K562 (cell line): Measurements from ENCODE around the gene ACOT13. TPM values are rescaled to one million over a fixed set of nuclear protein-coding genes. Genes with fewer than 3 reads are reported as not detected.

ENCODE experiments used
- ARID2 ChIP-seq: fragments of 450-650 bp; IDR thresholded peaks from 2 replicates; pipeline ENCODE4 v1.6.1; 2017; ENCODE audit warnings: antibody characterized with exemption, mild to moderate bottlenecking
- BHLHE40 ChIP-seq: IDR thresholded peaks from 2 replicates; pipeline ENCODE4 v1.6.1; 2011; ENCODE audit warnings: low read length, improper control_type of control experiment
- CBX5 ChIP-seq: IDR thresholded peaks from 2 replicates; pipeline ENCODE4 v1.6.1; 2014; ENCODE audit warnings: low read depth, borderline replicate concordance
- CCAR2 ChIP-seq: fragments of 200-400 bp; formaldehyde crosslinking; IDR thresholded peaks from 2 replicates; pipeline ENCODE4 v1.6.1; 2017; ENCODE audit warnings: mild to moderate bottlenecking, low read depth, low read length
- MCM2 ChIP-seq: fragments of 450-650 bp; IDR thresholded peaks from 2 replicates; pipeline ENCODE4 v1.6.1; 2017; ENCODE audit warnings: low read depth, mild to moderate bottlenecking
- MEF2A ChIP-seq: IDR thresholded peaks from 2 replicates; pipeline ENCODE4 v1.6.1; 2011; ENCODE audit warnings: low read depth, mild to moderate bottlenecking, low read length, moderate library complexity; ENCODE audit not compliant: control insufficient read depth
- NCOA2 ChIP-seq, 2 experiments: fragments of 450-650 bp; IDR thresholded peaks; 2 replicates each; pipeline ENCODE4 v1.6.1; 2018; ENCODE audit warnings: mild to moderate bottlenecking in 2 of 2, moderate library complexity in 1 of 2; ENCODE audit not compliant: partially characterized antibody in 2 of 2
- NELFE ChIP-seq: IDR thresholded peaks from 2 replicates; pipeline ENCODE4 v1.6.1; 2011; ENCODE audit warnings: mild to moderate bottlenecking; ENCODE audit not compliant: insufficient read depth, insufficient read length
- PCBP2 ChIP-seq: fragments of 200-400 bp; formaldehyde crosslinking; IDR thresholded peaks from 2 replicates; pipeline ENCODE4 v1.6.1; 2018; ENCODE audit warnings: low read length, low read depth, mild to moderate bottlenecking, moderate library complexity; ENCODE audit not compliant: poor library complexity, severe bottlenecking
- SMAD4 ChIP-seq: fragments of 250-450 bp; sonication (Bioruptor Pico); conservative IDR thresholded peaks from 2 replicates; pipeline ENCODE4 v1.8.0; 2021; ENCODE audit warnings: inconsistent platforms, mild to moderate bottlenecking, moderate library complexity
- ZNF232 ChIP-seq: sonication (generic); formaldehyde crosslinking; IDR thresholded peaks from 2 replicates; pipeline ENCODE4 v1.8.0; 2022; ENCODE audit warnings: mild to moderate bottlenecking, missing genetic modification reagents
- ZNF324 ChIP-seq: fragments of 250-450 bp; sonication (Bioruptor Pico); IDR thresholded peaks from 2 replicates; pipeline ENCODE4 v1.4.0; 2020; ENCODE audit warnings: mild to moderate bottlenecking
- ZNF41 ChIP-seq: fragments of 250-450 bp; sonication (Bioruptor Pico); conservative IDR thresholded peaks from 2 replicates; pipeline ENCODE4 v1.4.0; 2020; ENCODE audit warnings: mild to moderate bottlenecking
- ZNF561 ChIP-seq: fragments of 450-650 bp; formaldehyde crosslinking; conservative IDR thresholded peaks from 2 replicates; pipeline ENCODE4 v1.4.0; 2020; ENCODE audit warnings: mild to moderate bottlenecking, moderate library complexity
- ZNF717 ChIP-seq: fragments of 250-450 bp; sonication (Bioruptor Pico); IDR thresholded peaks from 2 replicates; pipeline ENCODE4 v1.5.0; 2021
- polyA plus RNA-seq, 8 experiments: library from polyadenylated mRNA; depleted of rRNA in 4 of 8; stranded (reverse) in 5 of 8; unstranded in 3 of 8; fragments of >200 nt; fragmentation: Nextera tagmentation in 2 of 8; fragmentation: Illumina TruSeq in 1 of 8; extraction: Ambion mirVana in 2 of 8; extraction: Trizol in 1 of 8; gene quantifications; 2 replicates each; pipeline versions ENCODE4 v1.2.1 to v1.2.3, GENCODE V29; 2011 to 2014; ENCODE audit warnings: inconsistent platforms in 1 of 8, missing spikeins in 1 of 8
- total RNA-seq, 7 experiments: library from RNA; depleted of rRNA in 6 of 7; stranded (reverse); fragments of >200 nt in 6 of 7; fragmentation: Illumina TruSeq in 2 of 7; extraction: Trizol in 2 of 7; gene quantifications; 2 replicates each; pipeline versions ENCODE4 v1.2.1 to v1.2.3, GENCODE V29; 2011 to 2021; ENCODE audit warnings: low replicate concordance in 1 of 7
- TF ChIP-seq, protein P1 (sequence below): fragments of 250-450 bp; sonication (Bioruptor Pico); IDR thresholded peaks from 2 replicates; pipeline ENCODE4 v1.4.0; 2020
- TF ChIP-seq, protein P2 (sequence below): fragments of 450-650 bp; formaldehyde crosslinking; IDR thresholded peaks from 2 replicates; pipeline ENCODE4 v1.4.0; 2020; ENCODE audit warnings: mild to moderate bottlenecking, moderate library complexity
- TF ChIP-seq, protein P3 (sequence below): fragments of 200-800 bp; sonication (Bioruptor generic); IDR thresholded peaks from 2 replicates; pipeline ENCODE4 v1.6.1; 2017; ENCODE audit warnings: missing genetic modification characterization, missing compliant biosample characterization
- TF ChIP-seq, protein P4 (sequence below): fragments of 250-450 bp; sonication (Bioruptor Pico); IDR thresholded peaks from 2 replicates; pipeline ENCODE4 v1.5.0; 2020; ENCODE audit warnings: mild to moderate bottlenecking, borderline replicate concordance

Gene ACOT13
- total and polyA plus RNA-seq, 9 of the 15 experiments (the other 6 are each of a cell fraction or from before 2014, with no cell fraction given) = 14.1 to 129 (median 65.7) TPM

DNA sequence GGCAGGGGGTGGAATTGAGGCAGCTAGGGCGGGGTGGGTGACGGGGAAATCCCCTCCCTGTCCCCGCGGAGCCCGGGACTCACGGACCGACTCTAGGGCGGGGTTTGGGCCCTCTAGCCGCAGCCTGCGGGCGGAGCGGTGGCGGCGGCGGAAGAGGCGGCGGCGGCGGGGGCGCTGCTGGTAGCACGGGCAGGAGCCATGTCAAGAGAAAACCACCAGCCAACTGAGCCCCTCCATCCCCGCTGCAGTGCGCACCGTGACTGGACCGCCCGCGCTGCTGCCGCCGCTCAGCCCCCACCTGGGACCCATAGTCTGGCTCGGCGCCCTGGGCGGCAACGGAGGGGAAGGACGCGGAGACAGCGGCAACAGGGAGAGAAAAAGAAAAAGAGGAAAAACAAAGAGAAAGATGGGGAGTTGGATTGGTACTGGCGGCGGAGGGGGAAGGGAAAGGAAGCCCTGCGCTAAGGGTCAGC is 53.3 kb downstream of the ACOT13 start (continued):
- TF ChIP-seq, protein P1, sequence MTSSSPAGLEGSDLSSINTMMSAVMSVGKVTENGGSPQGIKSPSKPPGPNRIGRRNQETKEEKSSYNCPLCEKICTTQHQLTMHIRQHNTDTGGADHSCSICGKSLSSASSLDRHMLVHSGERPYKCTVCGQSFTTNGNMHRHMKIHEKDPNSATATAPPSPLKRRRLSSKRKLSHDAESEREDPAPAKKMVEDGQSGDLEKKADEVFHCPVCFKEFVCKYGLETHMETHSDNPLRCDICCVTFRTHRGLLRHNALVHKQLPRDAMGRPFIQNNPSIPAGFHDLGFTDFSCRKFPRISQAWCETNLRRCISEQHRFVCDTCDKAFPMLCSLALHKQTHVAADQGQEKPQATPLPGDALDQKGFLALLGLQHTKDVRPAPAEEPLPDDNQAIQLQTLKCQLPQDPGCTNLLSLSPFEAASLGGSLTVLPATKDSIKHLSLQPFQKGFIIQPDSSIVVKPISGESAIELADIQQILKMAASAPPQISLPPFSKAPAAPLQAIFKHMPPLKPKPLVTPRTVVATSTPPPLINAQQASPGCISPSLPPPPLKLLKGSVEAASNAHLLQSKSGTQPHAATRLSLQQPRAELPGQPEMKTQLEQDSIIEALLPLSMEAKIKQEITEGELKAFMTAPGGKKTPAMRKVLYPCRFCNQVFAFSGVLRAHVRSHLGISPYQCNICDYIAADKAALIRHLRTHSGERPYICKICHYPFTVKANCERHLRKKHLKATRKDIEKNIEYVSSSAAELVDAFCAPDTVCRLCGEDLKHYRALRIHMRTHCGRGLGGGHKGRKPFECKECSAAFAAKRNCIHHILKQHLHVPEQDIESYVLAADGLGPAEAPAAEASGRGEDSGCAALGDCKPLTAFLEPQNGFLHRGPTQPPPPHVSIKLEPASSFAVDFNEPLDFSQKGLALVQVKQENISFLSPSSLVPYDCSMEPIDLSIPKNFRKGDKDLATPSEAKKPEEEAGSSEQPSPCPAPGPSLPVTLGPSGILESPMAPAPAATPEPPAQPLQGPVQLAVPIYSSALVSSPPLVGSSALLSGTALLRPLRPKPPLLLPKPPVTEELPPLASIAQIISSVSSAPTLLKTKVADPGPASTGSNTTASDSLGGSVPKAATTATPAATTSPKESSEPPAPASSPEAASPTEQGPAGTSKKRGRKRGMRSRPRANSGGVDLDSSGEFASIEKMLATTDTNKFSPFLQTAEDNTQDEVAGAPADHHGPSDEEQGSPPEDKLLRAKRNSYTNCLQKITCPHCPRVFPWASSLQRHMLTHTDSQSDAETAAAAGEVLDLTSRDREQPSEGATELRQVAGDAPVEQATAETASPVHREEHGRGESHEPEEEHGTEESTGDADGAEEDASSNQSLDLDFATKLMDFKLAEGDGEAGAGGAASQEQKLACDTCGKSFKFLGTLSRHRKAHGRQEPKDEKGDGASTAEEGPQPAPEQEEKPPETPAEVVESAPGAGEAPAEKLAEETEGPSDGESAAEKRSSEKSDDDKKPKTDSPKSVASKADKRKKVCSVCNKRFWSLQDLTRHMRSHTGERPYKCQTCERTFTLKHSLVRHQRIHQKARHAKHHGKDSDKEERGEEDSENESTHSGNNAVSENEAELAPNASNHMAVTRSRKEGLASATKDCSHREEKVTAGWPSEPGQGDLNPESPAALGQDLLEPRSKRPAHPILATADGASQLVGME (CRISPR knock-in tag) = no peak
- TF ChIP-seq ZNF41 = no peak
- TF ChIP-seq MEF2A = no peak
- no peak for TF ChIP-seq ZNF561 (CRISPR knock-in tag)
- TF ChIP-seq, protein P2, sequence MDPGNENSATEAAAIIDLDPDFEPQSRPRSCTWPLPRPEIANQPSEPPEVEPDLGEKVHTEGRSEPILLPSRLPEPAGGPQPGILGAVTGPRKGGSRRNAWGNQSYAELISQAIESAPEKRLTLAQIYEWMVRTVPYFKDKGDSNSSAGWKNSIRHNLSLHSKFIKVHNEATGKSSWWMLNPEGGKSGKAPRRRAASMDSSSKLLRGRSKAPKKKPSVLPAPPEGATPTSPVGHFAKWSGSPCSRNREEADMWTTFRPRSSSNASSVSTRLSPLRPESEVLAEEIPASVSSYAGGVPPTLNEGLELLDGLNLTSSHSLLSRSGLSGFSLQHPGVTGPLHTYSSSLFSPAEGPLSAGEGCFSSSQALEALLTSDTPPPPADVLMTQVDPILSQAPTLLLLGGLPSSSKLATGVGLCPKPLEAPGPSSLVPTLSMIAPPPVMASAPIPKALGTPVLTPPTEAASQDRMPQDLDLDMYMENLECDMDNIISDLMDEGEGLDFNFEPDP (CRISPR knock-in tag) = no peak
- TF ChIP-seq ARID2 = no peak
- TF ChIP-seq CCAR2 = no peak
- TF ChIP-seq, protein P3, sequence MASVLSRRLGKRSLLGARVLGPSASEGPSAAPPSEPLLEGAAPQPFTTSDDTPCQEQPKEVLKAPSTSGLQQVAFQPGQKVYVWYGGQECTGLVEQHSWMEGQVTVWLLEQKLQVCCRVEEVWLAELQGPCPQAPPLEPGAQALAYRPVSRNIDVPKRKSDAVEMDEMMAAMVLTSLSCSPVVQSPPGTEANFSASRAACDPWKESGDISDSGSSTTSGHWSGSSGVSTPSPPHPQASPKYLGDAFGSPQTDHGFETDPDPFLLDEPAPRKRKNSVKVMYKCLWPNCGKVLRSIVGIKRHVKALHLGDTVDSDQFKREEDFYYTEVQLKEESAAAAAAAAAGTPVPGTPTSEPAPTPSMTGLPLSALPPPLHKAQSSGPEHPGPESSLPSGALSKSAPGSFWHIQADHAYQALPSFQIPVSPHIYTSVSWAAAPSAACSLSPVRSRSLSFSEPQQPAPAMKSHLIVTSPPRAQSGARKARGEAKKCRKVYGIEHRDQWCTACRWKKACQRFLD = 0 out of 2 replicates have a peak, but pooled peaks have one; percentile 44
- TF ChIP-seq PCBP2 = peak; percentile 16
- no peak for TF ChIP-seq ZNF232 (CRISPR knock-in tag)
- TF ChIP-seq, protein P4, sequence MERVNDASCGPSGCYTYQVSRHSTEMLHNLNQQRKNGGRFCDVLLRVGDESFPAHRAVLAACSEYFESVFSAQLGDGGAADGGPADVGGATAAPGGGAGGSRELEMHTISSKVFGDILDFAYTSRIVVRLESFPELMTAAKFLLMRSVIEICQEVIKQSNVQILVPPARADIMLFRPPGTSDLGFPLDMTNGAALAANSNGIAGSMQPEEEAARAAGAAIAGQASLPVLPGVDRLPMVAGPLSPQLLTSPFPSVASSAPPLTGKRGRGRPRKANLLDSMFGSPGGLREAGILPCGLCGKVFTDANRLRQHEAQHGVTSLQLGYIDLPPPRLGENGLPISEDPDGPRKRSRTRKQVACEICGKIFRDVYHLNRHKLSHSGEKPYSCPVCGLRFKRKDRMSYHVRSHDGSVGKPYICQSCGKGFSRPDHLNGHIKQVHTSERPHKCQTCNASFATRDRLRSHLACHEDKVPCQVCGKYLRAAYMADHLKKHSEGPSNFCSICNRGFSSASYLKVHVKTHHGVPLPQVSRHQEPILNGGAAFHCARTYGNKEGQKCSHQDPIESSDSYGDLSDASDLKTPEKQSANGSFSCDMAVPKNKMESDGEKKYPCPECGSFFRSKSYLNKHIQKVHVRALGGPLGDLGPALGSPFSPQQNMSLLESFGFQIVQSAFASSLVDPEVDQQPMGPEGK = no peak
- no peak for TF ChIP-seq ZNF324 (CRISPR knock-in tag)
- no peak for TF ChIP-seq NCOA2 (IDR thresholded peaks at IDR 0.05; ENCODE audit: partially characterized antibody in 2 of 2)
- peak; percentile 57 for TF ChIP-seq SMAD4 (CRISPR knock-in tag)
- no peak for TF ChIP-seq ZNF717 (CRISPR knock-in tag)
- TF ChIP-seq NELFE = no peak
- no peak for TF ChIP-seq MCM2
- TF ChIP-seq CBX5 = no peak
- TF ChIP-seq BHLHE40 = peak; percentile 36; the same call in 1 of the 2 replicates
